Thyroid gland (tissue), 4 donors: ENCODE data around the gene KRT77. TPM values are rescaled to one million over a fixed set of nuclear protein-coding genes. Genes with fewer than 3 reads are reported as not detected.
A peak's percentile ranks its signal among the peaks of the same experiment; 100 is the strongest.

Experiments
- DNase-seq, 2 donors: peaks; one replicate each; pipeline ENCODE4 v3.0.0-alpha.2; 2019
- H3K27ac ChIP-seq, 3 donors: fragments of 200-600 bp; sonication (generic); 1 replicate in 2 of 3; 2 replicates in 1 of 3; pipeline ENCODE4 v1.5.1; 2016 to 2019; ENCODE audit warnings: mild to moderate bottlenecking in 1 of 3, moderate library complexity in 1 of 3
- H3K27me3 ChIP-seq: fragments of 200-600 bp; sonication (generic); one replicate; pipeline ENCODE4 v1.5.1; 2019
- H3K36me3 ChIP-seq, 2 donors: fragments of 200-600 bp; sonication (generic); one replicate each; pipeline ENCODE4 v1.5.1; 2016 to 2019
- H3K4me1 ChIP-seq, 2 donors: fragments of 200-600 bp; sonication (generic); one replicate each; pipeline ENCODE4 v1.5.1; 2017 to 2019
- H3K4me3 ChIP-seq, 3 donors: fragments of 200-600 bp; sonication (generic); replicated peaks in 1 of 3; 1 replicate in 2 of 3; 2 replicates in 1 of 3; pipeline ENCODE4 v1.5.1; 2016; ENCODE audit warnings: mild to moderate bottlenecking in 1 of 3
- H3K9me3 ChIP-seq: fragments of 200-600 bp; sonication (generic); one replicate; pipeline ENCODE4 v1.5.1; 2017
- CTCF ChIP-seq, 6 experiments: fragments of 200-600 bp in 3 of 6; fragments of 450-650 bp in 3 of 6; sonication (generic) in 3 of 6; IDR thresholded peaks; one replicate each; pipeline ENCODE4 v1.5.1; 2016 to 2019; ENCODE audit warnings: antibody characterized with exemption in 6 of 6, mild to moderate bottlenecking in 2 of 6, inconsistent platforms in 1 of 6, moderate library complexity in 1 of 6
- POLR2A ChIP-seq, 2 donors: fragments of 450-650 bp; IDR thresholded peaks; one replicate each; pipeline ENCODE4 v1.6.1; 2017; ENCODE audit warnings: antibody characterized with exemption in 2 of 2, mild to moderate bottlenecking in 2 of 2, moderate library complexity in 1 of 2
- WGBS, 2 donors: methylation state at CpG; one replicate each; pipeline ENCODE4 v1.1.5; 2017; 5-methylcytosine and 5-hydroxymethylcytosine counted together
- intact Hi-C: fragments of 100-400 bp; cut with DNase I; formaldehyde crosslinking; loops from one replicate; pipeline ENCODE4 v1.15.1; 2023
- total RNA-seq, 4 donors: library from RNA; depleted of rRNA; stranded (reverse); fragments of >200 nt; gene quantifications; one replicate each; pipeline ENCODE4 v1.2.3, GENCODE V29; 2016

The KRT77 gene
- total RNA-seq, 4 donors from 2014 or later: not detected

DNA sequence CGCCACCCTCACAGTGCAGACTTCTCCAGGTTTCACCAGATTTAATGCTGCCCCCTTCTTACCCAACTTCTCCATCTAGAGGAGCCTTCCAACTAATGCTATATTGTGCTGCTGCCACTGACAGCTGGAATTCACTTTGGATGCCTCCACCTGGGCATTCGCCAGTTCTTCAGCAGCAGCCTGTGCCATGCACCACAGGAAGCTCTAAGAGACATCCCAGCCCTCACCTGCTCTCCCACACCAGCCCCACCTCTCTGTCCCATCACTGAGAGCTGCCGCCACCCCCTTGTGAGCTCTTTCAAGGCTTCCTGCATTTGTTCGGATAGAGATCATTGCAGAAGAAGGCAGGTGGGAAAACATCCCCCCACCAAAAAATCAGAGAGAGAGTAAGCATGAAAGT is 46.7 kb downstream of the KRT77 start:
- Histone ChIP-seq H3K9me3 (no peaks in the 10 kb centered on the region), H3K36me3 (no peaks in the 10 kb centered on the region), H3K27ac (no peak overlapping the region), H3K27me3 (no peaks in the 10 kb centered on the region), H3K4me3 (no peak overlapping the region), H3K4me1 (peaks cover 7 to 12% of the 10 kb centered on the region in 2 donors)
- intact Hi-C loops: no loop called here
- WGBS, 2 donors: 91% methylated on average over 4 of the region's 4 CpGs
- DNase-seq: no peak
- TF ChIP-seq POLR2A (IDR thresholded peaks at IDR 0.05) (no peak), CTCF (IDR thresholded peaks at IDR 0.05) (no peak)

- TF ChIP-seq POLR2A (IDR thresholded peaks at IDR 0.05): no peak
- TF ChIP-seq CTCF (IDR thresholded peaks at IDR 0.05): no peak
- intact Hi-C loops: no loop called here
- no peaks in the 10 kb centered on the region for H3K36me3 ChIP-seq
- peak; percentile 88 for DNase-seq
- peak overlapping the region in 1 of 3 donors; percentile 28 for H3K27ac ChIP-seq
- H3K4me3 ChIP-seq: no peak overlapping the region
- H3K9me3 ChIP-seq: no peaks in the 10 kb centered on the region
- peaks cover 7 to 14% of the 10 kb centered on the region in 2 donors for H3K4me1 ChIP-seq
- WGBS, 2 donors: 41 to 44% methylated on average over 8 of the region's 8 CpGs
- no peaks in the 10 kb centered on the region for H3K27me3 ChIP-seq
These were observed 47.6 kb downstream of the KRT77 start for GRCh38 chr12:52655720-52656124.

DNA sequence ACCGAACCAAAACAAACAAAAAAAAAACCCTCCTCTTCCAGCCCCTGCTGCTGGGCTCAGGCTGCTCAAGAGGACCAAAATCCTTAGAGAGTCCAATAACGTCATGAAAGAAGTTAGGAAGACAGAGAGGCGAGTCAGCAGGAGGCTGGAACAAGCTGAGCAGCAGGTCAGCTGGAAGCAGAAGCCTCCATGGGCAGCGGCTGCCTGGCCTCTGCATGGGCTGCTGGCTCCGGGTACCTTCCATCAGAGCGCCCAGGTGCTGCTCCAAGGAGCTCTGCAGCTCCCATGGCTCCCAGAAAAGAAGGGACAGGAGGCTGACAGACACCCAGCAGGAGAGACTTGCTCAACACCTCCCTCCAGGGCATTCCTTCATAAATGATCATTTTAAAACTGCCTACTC is 48.1 kb downstream of the KRT77 start:
- no peak overlapping the region for H3K4me3 ChIP-seq

GRCh38 chr12:52651726-52652261 is 51.5 kb downstream of the KRT77 start, which contains the start of gene KRT2:
KRT2 (minus strand) TSS chr12:52652211; CDS start chr12:52652142, 69 bp downstream.
- no peak for TF ChIP-seq CTCF (IDR thresholded peaks at IDR 0.05)
- no peak for TF ChIP-seq POLR2A (IDR thresholded peaks at IDR 0.05)
- Histone ChIP-seq H3K9me3 (no peaks in the 10 kb centered on the region), H3K27me3 (no peaks in the 10 kb centered on the region), H3K27ac (no peak within 1 kb of the TSS), H3K4me1 (peaks cover 7 to 19% of the 10 kb centered on the region in 2 donors), H3K36me3 (no peaks in the 10 kb centered on the region), H3K4me3 (no peak within 1 kb of the TSS)
- intact Hi-C loops: no loop called here
- 91 to 95% methylated on average over 7 to 16 of the region's 16 CpGs for WGBS, 2 donors
- DNase-seq: no peak

More for the DNA sequence above, 48.1 kb downstream of the KRT77 start:
- DNase-seq: peak; percentile 45 to 48
- H3K27me3 ChIP-seq: no peaks in the 10 kb centered on the region
- H3K36me3 ChIP-seq: no peaks in the 10 kb centered on the region
- intact Hi-C loops: no loop called here
- peak overlapping the region in 1 of 3 donors; percentile 28 for H3K27ac ChIP-seq
- 34 to 42% methylated on average over 6 of the region's 6 CpGs for WGBS, 2 donors
- TF ChIP-seq CTCF (IDR thresholded peaks at IDR 0.05): no peak
- TF ChIP-seq POLR2A (IDR thresholded peaks at IDR 0.05): no peak
- no peaks in the 10 kb centered on the region for H3K9me3 ChIP-seq
- H3K4me1 ChIP-seq: peaks cover 7 to 18% of the 10 kb centered on the region in 2 donors

- no peak for TF ChIP-seq POLR2A (IDR thresholded peaks at IDR 0.05)
- TF ChIP-seq CTCF (IDR thresholded peaks at IDR 0.05): no peak
- H3K36me3 ChIP-seq: no peaks in the 10 kb centered on the region
- H3K27me3 ChIP-seq: no peaks in the 10 kb centered on the region
- no peak overlapping the region for H3K27ac ChIP-seq
- no peaks in the 10 kb centered on the region for H3K9me3 ChIP-seq
- DNase-seq: peak; percentile 48 to 70
- H3K4me3 ChIP-seq: no peak overlapping the region
- WGBS, 2 donors: 47 to 57% methylated on average over 11 to 12 of the region's 12 CpGs
- H3K4me1 ChIP-seq: peaks cover 7 to 14% of the 10 kb centered on the region in 2 donors
- intact Hi-C loops: no loop called here
These were observed 52.7 kb downstream of the KRT77 start for GRCh38 chr12:52650520-52651081.
